Naive thymus-derived CD8-positive, alpha-beta T cell (primary cell): ENCODE results near the gene KRT10. TPM values are rescaled to one million over a fixed set of nuclear protein-coding genes. Genes with fewer than 3 reads are reported as not detected.

Source experiments
- ATAC-seq, 2 donors: fragments of 150-1000 bp; cut with Tn5 transposase in 1 of 2; sonication (Bioruptor Pico), chemical (Tn5 transposase) in 1 of 2; 1 replicate in 1 of 2; 2 replicates in 1 of 2; pipeline ENCODE4 v1.10.0; 2021; ENCODE audit warnings: mild to moderate bottlenecking in 2 of 2, moderate library complexity in 2 of 2
- POLR2A ChIA-PET: fragments of 350-600 bp; sonication (Branson Sonifier 250); formaldehyde crosslinking; loops from one replicate; lab custom pipeline; 2021; ENCODE audit warnings: antibody characterized with exemption; lab: Charles Lee
- DNase-seq, 10 donors: peaks; one replicate each; pipeline versions ENCODE4 v3.0.0 to v3.0.0-alpha.2; 2020 to 2022
- H3K27ac Mint-ChIP-seq, 10 donors: one replicate each; pipeline ENCODE4 v1.8.0; 2020 to 2022; ENCODE audit warnings: mild to moderate bottlenecking in 10 of 10, mixed read lengths in 10 of 10, moderate library complexity in 4 of 10, inconsistent platforms in 1 of 10
- H3K27me3 Mint-ChIP-seq, 5 donors: one replicate each; pipeline ENCODE4 v1.8.0; 2021 to 2022; ENCODE audit warnings: mixed read lengths in 5 of 5
- H3K36me3 Mint-ChIP-seq, 3 donors: one replicate each; pipeline ENCODE4 v1.8.0; 2020 to 2022; ENCODE audit warnings: mixed read lengths in 3 of 3, mild to moderate bottlenecking in 2 of 3, inconsistent platforms in 1 of 3
- H3K4me1 Mint-ChIP-seq, 4 donors: one replicate each; pipeline ENCODE4 v1.8.0; 2021 to 2022; ENCODE audit warnings: mixed read lengths in 4 of 4
- H3K4me3 Mint-ChIP-seq, 10 donors: one replicate each; pipeline ENCODE4 v1.8.0; 2020 to 2022; ENCODE audit warnings: mild to moderate bottlenecking in 10 of 10, mixed read lengths in 10 of 10, moderate library complexity in 6 of 10, inconsistent platforms in 1 of 10
- H3K9me3 Mint-ChIP-seq, 9 donors: one replicate each; pipeline ENCODE4 v1.8.0; 2020 to 2022; ENCODE audit warnings: mixed read lengths in 9 of 9, mild to moderate bottlenecking in 3 of 9, inconsistent platforms in 1 of 9, moderate library complexity in 1 of 9
- polyA plus RNA-seq, 3 donors: library from polyadenylated mRNA; unstranded; fragments of 300-500 nt; fragmentation: Illumina TruSeq; gene quantifications; one replicate each; pipeline ENCODE4 v1.2.3, GENCODE V29; 2021
- total RNA-seq, 8 experiments: library from RNA in 2 of 8; stranded (reverse) in 2 of 8; gene quantifications; one replicate each; pipeline ENCODE4 v1.2.3 and lab custom pipeline; 2021 to 2026

The KRT10 gene
- total and polyA plus RNA-seq, 5 experiments from 2014 or later: 47.8 to 239 (median 185) TPM

- no peaks in the 10 kb centered on the region for H3K9me3 Mint-ChIP-seq
- H3K27me3 Mint-ChIP-seq: peaks cover 13 to 41% (median 33%) of the 10 kb centered on the region in 5 donors
- H3K27ac Mint-ChIP-seq: no peak overlapping the region
- POLR2A ChIA-PET: no interaction called here
- peaks cover 0 to 1% (median 0%) of the 10 kb centered on the region in 4 donors for H3K4me1 Mint-ChIP-seq
- H3K36me3 Mint-ChIP-seq: no peaks in the 10 kb centered on the region
- no peak overlapping the region for H3K4me3 Mint-ChIP-seq
- DNase-seq: no peak
- ATAC-seq: no peak
Measured at GRCh38 chr17:40796846-40797245, 25.6 kb downstream of the KRT10 start.

GRCh38 chr17:40795019-40795667 lies 27.3 kb downstream of the KRT10 start:
- ATAC-seq (no peak), DNase-seq (no peak)
- Mint-ChIP-seq H3K36me3 (no peaks in the 10 kb centered on the region), H3K27ac (no peak overlapping the region), H3K4me1 (peaks cover 0 to 1% (median 0%) of the 10 kb centered on the region in 4 donors), H3K9me3 (no peaks in the 10 kb centered on the region), H3K27me3 (peaks cover 13 to 43% (median 33%) of the 10 kb centered on the region in 5 donors), H3K4me3 (no peak overlapping the region)
- POLR2A ChIA-PET: no interaction called here

- DNase-seq (no peak), ATAC-seq (no peak)
- Mint-ChIP-seq H3K4me3 (no peak overlapping the region), H3K9me3 (no peaks in the 10 kb centered on the region), H3K27me3 (peaks cover 12 to 42% (median 33%) of the 10 kb centered on the region in 5 donors), H3K36me3 (no peaks in the 10 kb centered on the region), H3K4me1 (peaks cover 0 to 1% (median 0%) of the 10 kb centered on the region in 4 donors), H3K27ac (no peak overlapping the region)
- POLR2A ChIA-PET: no interaction called here
Measured at GRCh38 chr17:40794466-40794865, 27.9 kb downstream of the KRT10 start.

DNA sequence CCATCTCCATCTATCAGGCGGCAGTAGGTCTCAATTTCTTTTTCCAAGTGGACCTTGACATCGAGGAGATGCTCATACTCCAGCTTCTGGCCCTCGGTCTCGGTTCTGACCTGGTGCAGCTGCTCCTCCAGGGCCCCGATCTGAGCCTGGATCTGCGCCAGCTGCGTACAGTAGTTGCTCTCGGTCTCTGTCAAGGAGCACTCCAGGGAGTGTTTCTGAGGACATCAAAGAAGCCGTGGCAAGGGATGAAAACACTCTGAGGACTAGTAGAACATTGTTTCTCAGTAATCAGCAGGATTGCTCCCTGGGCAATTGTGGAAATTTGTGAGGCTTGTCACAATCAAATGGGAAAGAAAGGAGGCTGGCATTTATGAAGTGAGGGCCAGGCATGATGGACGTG lies 28.6 kb downstream of the KRT10 start:
- Mint-ChIP-seq H3K9me3 (no peaks in the 10 kb centered on the region), H3K4me3 (no peak overlapping the region), H3K27ac (no peak overlapping the region), H3K36me3 (no peaks in the 10 kb centered on the region), H3K27me3 (peaks cover 9 to 37% (median 32%) of the 10 kb centered on the region in 5 donors), H3K4me1 (peaks cover 0 to 1% (median 0%) of the 10 kb centered on the region in 4 donors)
- DNase-seq: no peak
- ATAC-seq: no peak
- POLR2A ChIA-PET: no interaction called here

GRCh38 chr17:40791787-40792436 lies 30.5 kb downstream of the KRT10 start:
- POLR2A ChIA-PET: no interaction called here
- Mint-ChIP-seq H3K27ac (no peak overlapping the region), H3K27me3 (peaks cover 8 to 38% (median 23%) of the 10 kb centered on the region in 5 donors), H3K4me1 (peaks cover 0 to 1% (median 0%) of the 10 kb centered on the region in 4 donors), H3K9me3 (no peaks in the 10 kb centered on the region), H3K36me3 (no peaks in the 10 kb centered on the region), H3K4me3 (no peak overlapping the region)
- ATAC-seq (no peak), DNase-seq (no peak)

- no peaks in the 10 kb centered on the region for H3K9me3 Mint-ChIP-seq
- no peaks in the 10 kb centered on the region for H3K36me3 Mint-ChIP-seq
- H3K4me1 Mint-ChIP-seq: peaks cover 0 to 1% (median 0%) of the 10 kb centered on the region in 4 donors
- ATAC-seq (no peak), DNase-seq (no peak)
- H3K27me3 Mint-ChIP-seq: peaks cover 4 to 33% (median 16%) of the 10 kb centered on the region in 5 donors
- H3K4me3 Mint-ChIP-seq: no peak overlapping the region
- no peak overlapping the region for H3K27ac Mint-ChIP-seq
- POLR2A ChIA-PET: no interaction called here
Measured at GRCh38 chr17:40791111-40791510, 31.3 kb downstream of the KRT10 start.

DNA sequence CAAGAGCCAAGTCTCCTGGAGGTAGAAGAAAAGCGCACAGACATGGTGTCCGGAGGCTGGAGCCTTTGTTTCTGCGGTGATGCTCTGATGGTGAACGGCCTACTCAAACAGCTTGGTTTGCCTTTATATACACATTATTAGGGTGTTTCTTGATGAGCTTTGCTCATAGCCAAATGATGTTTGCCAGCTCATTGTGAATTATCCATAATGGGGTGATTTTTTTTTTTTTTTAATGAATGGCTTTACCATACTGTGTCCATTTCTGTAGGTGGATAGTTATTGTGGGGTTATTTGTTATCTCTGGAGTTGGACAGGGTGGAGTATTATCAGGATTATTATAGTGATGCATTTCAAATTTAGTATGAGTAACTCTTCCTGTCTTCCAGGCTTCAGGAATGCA lies 40.0 kb downstream of the KRT10 start, which contains the start of gene KRT27:
TSS of gene KRT27 (minus strand) at position 101 of the 400 bp plus-strand sequence. CDS start at position 44, 57 bp downstream.
- Mint-ChIP-seq H3K4me3 (no peak within 1 kb of the TSS), H3K36me3 (no peaks in the 10 kb centered on the region), H3K27me3 (peaks cover 18 to 66% (median 46%) of the 10 kb centered on the region in 5 donors), H3K9me3 (no peaks in the 10 kb centered on the region), H3K4me1 (peaks cover 2 to 8% (median 4%) of the 10 kb centered on the region in 4 donors), H3K27ac (no peak within 1 kb of the TSS)
- POLR2A ChIA-PET: interaction anchor here (0.7 kb wide), 1 partner anchor 20 kb away, joined by 3 read pairs; no protein-coding TSS in a partner anchor
- ATAC-seq (no peak), DNase-seq (no peak)

DNA sequence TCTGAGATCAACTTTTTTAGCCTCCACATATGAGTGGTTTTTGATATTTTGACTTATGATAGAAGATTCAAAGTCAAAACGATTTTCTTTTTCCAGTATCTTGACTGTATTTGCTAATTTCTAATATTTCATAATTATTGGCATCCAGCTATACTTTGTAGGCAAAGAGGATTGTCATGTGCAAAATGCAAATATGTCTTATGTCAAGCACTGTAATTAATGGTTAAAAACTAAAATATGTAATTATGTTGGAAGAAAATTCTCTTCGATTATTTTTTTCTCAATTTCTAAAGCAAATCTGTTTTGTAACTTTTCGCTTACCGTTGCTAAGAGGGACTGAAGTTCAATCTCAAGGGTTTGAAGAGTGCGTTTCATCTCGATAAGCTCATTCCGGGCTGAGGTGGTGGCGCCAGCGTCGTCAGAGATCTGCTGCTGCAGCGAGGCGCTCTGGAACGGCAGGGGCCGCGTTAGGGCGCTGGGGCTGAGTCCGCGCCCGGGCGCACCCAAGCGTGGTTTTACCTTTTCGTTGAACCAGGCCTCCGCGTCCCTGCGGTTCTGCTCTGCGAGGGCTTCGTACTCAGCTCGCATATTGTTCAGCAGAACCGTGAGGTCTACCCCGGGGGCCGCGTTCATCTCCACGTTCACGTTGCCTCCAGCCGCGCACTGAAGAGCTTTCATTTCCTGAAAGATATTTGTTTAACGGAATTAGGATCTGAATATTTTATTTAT lies 43.1 kb downstream of the KRT10 start:
- POLR2A ChIA-PET: no interaction called here
- no peaks in the 10 kb centered on the region for H3K36me3 Mint-ChIP-seq
- peaks cover 2 to 8% (median 4%) of the 10 kb centered on the region in 4 donors for H3K4me1 Mint-ChIP-seq
- peak; percentile 90 to 97 for ATAC-seq
- DNase-seq: peak in 5 of 10 donors; percentile 2 to 42 (median 14)
- H3K4me3 Mint-ChIP-seq: peak overlapping the region; percentile 16 to 80 (median 60)
- no peaks in the 10 kb centered on the region for H3K9me3 Mint-ChIP-seq
- peak overlapping the region in 1 of 10 donors; percentile 61 for H3K27ac Mint-ChIP-seq
- H3K27me3 Mint-ChIP-seq: peaks cover 24 to 75% (median 66%) of the 10 kb centered on the region in 5 donors

GRCh38 chr17:40778461-40778860 lies 44.0 kb downstream of the KRT10 start:
- Mint-ChIP-seq H3K27ac (no peak overlapping the region), H3K4me1 (peaks cover 2 to 8% (median 4%) of the 10 kb centered on the region in 4 donors), H3K4me3 (no peak overlapping the region), H3K36me3 (no peaks in the 10 kb centered on the region), H3K27me3 (peaks cover 24 to 74% (median 64%) of the 10 kb centered on the region in 5 donors), H3K9me3 (no peaks in the 10 kb centered on the region)
- POLR2A ChIA-PET: no interaction called here
- DNase-seq (no peak), ATAC-seq (no peak)

DNA sequence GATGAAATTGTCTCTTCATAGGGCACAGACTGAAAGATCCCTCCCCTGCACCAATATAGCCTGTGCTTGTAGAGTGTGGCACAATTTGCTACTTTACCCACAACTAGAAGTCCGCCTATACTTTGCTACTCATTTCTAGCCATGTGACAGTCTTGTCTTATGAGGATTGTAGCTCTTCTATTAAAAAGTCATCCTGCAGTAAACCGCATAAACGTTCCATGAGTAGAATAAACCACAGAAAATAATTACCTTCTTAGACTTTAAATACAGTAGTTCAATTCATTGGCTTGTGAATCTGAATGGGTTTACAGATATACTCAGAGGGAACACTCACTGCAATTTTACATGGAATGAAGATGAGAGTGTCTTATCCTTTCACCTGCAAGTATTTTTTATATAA lies 44.4 kb downstream of the KRT10 start:
- H3K9me3 Mint-ChIP-seq: no peaks in the 10 kb centered on the region

DNA sequence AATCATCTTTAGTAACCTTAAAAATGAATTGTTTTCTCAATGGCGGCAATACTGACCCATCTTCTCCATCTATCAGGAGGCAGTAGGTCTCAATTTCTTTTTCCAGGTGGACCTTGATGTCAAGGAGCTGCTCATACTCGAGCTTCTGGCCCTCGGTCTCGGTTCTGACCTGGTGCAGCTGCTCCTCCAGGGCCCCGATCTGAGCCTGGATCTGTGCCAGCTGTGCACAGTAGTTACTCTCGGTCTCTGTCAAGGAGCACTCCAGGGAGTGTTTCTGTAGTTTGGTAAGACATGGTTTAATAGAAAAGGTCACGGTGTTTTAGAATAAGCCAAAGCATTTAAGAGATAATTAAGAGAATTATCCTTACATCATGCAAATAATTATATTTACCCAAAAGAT lies 45.0 kb downstream of the KRT10 start:
- DNase-seq (no peak), ATAC-seq (no peak)
- POLR2A ChIA-PET: no interaction called here
- peaks cover 2 to 8% (median 4%) of the 10 kb centered on the region in 4 donors for H3K4me1 Mint-ChIP-seq
- peaks cover 21 to 76% (median 63%) of the 10 kb centered on the region in 5 donors for H3K27me3 Mint-ChIP-seq
- no peak overlapping the region for H3K4me3 Mint-ChIP-seq
- H3K36me3 Mint-ChIP-seq: no peaks in the 10 kb centered on the region
- no peaks in the 10 kb centered on the region for H3K9me3 Mint-ChIP-seq
- H3K27ac Mint-ChIP-seq: no peak overlapping the region

More for the DNA sequence above, 44.4 kb downstream of the KRT10 start:
- peaks cover 2 to 8% (median 4%) of the 10 kb centered on the region in 4 donors for H3K4me1 Mint-ChIP-seq
- POLR2A ChIA-PET: no interaction called here
- ATAC-seq (no peak), DNase-seq (no peak)
- H3K4me3 Mint-ChIP-seq: no peak overlapping the region
- H3K27ac Mint-ChIP-seq: no peak overlapping the region
- H3K36me3 Mint-ChIP-seq: no peaks in the 10 kb centered on the region
- peaks cover 20 to 72% (median 59%) of the 10 kb centered on the region in 5 donors for H3K27me3 Mint-ChIP-seq

- DNase-seq (no peak), ATAC-seq (no peak)
- Mint-ChIP-seq H3K27me3 (peaks cover 28 to 74% (median 60%) of the 10 kb centered on the region in 5 donors), H3K36me3 (no peaks in the 10 kb centered on the region), H3K4me3 (no peak overlapping the region), H3K27ac (no peak overlapping the region), H3K4me1 (peaks cover 2 to 8% (median 4%) of the 10 kb centered on the region in 4 donors), H3K9me3 (no peaks in the 10 kb centered on the region)
- POLR2A ChIA-PET: no interaction called here
Measured at GRCh38 chr17:40775945-40776344, 46.5 kb downstream of the KRT10 start.
